ENCODE data around the gene EIF1.
A peak's percentile ranks its signal among the peaks of the same experiment; 100 is the strongest.

The EIF1 gene

DNA sequence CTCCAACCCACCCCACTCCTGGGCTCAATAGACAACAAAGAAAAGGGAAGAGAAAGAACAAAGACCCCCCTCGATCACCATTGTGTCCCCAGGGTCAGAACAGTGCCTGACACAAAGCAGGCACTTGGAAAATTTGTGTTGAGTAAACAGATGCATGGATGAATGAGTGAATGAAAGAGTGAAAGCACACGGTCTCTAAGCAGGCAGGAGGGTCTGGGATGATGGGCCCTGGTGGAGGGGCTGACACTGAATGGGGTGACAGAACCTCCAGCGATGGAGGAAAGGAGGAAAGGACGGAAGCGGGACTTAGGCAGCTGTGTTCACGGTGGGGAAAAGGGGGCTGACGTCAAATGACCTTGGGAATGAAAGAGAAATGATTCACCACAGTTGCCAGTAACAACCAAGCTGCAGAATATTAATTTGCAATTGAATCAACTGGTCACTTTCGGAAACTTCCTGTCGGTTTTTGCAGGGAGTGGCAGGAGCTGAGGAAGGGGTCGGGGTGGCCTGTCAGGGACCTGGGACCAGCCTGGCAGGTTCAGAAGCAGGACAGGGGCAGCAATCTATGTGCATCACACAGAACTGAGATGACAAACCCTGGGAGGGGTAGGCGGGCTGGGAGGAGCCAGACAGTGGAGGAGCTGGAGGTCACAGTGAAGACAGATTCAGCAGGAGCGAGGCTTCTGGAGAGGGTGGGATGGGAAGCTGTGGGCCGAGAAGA is 16.7 kb downstream of the EIF1 start:
- no peak for DNase-seq

DNA sequence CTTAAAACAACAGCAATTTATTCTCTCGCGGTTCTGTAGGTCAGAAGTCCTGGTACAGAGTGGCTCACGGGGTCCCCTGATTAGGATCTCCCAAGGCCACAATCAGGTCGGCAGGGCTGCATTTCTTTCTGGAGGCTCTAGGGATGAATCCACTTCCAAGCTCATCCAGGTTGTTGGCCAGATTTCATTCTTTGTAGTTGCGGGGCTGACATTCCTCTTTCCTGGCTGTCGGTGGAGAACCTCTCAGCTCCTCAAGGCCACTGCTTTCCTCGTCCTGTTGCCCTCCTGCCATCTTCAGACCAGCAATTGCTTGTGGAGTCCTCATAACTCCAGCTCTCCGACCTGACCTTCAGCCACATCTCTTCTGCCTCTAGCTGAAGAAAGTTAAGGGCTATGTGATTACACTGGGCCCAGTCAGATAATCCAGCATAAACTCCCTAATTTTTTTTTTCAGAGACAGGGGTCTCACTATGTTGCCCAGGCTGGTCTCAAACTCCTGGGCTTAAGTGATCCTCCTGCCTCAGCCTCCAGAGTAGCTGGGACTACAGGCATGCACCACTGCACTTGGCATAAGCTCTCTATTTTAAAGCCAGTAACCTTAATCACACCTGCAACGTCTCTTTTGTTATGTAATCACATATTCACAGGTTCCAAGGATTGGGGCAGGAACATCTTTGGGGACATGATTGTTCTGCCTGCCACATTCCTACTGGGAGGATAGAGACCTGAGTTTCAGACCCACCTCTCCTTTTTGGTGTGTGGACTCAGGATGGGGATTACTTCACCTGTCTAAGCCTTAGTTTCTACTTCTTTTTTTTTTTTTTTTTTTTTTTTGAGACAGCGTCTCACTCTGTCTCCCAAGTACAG is 19.4 kb downstream of the EIF1 start:
- no peak for DNase-seq

DNA sequence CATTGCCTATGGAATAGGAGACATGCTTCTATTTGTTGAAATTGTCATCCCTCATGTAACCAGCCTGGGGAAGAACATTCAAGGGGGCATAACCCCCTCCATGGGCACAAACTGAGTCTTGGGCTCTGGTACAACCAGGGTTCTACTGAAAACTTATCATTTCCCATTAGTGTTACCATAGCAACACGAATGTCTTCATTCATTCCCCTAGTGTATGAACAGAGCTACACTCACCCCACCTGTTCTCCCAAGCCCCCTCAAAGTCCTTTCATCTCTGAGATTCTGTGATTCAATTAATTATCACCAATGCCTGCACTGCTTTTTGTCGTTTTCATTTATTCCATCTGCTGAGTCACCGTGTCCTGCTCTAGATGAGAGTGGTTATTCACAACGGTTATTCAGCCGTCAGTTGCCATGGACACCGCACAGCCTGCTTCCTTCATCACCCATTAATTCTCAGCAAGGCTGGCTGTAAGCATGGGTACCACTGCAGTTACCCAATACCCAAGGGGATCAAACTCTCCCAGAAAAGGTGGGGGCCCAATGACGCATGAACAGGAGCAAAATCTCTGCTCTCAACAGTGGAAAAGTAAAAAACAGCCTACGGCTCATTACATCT is 21.9 kb downstream of the EIF1 start:
- peak; percentile 22 for DNase-seq

DNA sequence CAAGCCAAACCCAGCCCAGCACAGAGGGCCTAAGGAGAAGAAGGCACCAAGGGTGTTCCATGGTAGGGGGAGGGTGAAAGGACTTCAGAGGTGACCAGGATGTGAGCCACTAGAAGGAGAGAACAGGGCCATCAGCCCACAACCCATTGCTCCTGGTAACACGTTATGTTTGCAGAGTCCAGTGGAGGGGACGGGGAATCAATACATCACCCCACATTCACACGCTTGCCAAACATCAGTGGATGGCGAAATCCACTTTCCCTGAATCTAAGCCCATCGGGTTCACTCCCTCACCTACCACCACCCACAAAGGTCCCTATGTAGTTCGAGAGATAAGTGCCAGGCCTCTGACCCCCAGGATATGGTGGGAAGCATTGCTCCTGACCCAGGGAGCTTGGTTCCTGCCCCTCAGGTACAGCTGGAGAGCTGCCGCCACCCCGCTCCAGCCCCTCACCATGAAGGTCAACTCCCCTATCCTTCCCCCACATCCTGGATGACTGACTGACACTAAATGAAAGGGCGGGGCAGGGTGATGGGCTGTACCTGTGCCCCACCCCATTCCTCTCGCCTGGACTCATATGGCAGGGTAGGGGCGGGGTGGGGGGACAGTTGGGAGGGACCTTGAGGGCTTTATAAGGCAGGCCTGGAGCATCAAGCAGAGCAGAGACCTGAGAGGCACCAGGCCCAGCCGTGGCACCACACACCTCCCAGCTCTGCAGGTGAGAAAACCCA is 23.1 kb downstream of the EIF1 start, which contains the start of gene GAST:
TSS of gene GAST (plus strand) at position 663 of the 732 bp plus-strand sequence. CDS start 3,106 bp downstream, outside the sequence.
- no peak for DNase-seq

DNA sequence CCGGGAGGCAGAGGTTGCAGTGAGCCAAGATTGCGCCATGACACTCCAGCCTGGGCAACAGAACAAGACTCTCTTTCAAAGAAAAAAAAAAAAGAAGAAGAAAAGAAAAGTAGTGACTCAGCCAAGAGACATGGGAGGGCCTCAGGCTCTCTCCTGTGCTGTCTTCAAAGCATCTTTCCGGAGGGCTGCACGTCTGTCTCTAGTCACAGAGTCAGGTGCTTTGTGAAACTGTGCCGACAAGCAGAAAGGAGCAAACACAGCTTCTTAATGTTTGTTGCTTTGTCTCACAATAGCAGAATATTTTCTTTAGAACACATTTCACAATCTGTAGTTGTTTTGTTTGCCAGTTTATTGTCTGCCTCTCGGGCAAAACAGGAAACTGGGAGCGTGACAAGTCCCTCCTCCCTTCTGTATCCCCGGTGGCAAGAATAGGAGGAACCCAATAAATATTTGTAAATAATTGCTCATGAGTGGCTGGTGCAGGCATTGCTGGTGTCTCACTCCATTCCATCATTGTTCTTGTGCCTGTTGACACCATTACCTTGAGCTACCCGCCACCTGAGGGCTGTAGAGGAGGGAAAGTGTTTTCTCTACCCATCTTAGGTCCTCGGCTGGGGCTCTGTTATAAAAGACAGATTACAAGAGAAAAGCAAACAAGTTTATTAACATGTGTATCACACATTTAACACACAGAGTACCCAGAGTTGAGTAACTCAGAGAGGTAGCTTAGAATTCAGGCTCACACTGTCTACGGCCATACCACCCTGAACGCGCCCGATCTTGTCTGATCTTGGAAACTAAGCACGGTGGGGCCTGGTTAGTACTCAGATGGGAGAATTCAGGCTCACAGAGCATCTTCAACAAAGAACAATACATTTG is 29.0 kb downstream of the EIF1 start:
- no peak for DNase-seq

DNA sequence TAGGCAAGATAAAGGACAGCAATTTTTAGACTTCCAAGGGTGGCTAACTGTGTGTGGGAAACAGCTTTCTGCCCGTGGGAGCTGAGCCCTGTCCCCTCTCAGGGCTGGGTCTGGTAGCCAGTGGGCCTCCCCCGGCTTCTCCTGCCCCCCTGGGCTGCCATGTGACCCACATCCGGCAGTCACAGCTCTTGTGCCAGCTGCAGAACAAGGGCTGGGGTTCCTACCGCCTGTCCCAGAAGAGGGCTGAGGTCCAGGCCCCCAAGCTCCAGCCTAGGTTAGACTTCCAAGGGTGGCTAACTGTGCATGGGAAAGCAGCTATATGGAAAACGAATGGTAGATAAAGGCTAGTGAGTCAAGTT is 29.6 kb downstream of the EIF1 start:
- DNase-seq: no peak

DNA sequence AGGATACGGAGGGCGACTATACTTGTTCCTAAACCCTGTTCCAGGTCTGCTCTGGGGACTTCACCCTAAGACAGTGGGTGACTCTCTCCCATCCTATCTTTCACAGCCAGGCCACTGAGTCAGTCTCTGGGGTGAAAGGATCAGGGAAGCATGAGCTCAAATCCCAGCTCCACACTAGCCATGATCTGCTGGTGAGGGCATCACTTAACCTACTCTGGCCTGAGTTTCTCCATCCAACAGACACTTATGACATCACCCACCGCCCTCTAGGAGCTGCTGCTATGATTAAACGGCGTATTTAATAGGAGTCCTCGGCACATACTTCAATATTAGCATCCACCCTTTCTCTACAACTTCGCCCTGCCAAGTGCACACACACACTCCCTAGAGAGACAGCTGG is 33.5 kb downstream of the EIF1 start:
- DNase-seq: no peak

DNA sequence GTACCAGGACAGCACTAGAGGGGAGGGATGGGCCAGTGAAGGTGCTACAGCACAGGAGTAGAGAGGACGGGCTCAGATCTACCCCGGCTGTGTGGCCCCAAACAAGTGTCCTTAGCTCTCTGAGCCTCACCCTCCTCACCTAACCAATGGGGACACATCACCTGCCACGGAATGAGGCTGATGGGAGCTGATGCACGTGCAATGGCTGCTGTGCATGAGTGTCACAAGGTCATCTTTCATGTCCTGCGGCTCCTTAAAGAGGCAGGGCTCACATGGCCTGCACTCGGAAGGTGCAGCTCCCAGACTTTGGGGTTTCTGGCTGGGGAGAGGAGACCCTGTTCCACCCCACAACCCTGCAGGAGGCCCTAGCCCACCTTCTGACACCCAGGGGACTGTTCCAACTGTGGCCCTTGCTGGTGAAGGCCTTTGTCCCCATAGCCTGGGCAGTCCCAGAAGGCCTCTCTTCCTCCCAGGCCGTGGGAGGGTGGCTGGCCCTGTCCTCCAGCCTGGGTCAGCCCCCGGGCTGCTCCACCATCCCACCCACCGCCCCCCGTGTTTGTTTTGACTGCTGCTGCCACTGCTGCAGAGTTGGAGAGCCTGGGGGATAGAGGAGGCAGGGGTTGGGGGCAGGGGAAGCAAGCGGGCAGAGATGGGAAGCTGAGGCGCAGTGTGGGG is 35.3 kb downstream of the EIF1 start:
- no peak for DNase-seq

DNA sequence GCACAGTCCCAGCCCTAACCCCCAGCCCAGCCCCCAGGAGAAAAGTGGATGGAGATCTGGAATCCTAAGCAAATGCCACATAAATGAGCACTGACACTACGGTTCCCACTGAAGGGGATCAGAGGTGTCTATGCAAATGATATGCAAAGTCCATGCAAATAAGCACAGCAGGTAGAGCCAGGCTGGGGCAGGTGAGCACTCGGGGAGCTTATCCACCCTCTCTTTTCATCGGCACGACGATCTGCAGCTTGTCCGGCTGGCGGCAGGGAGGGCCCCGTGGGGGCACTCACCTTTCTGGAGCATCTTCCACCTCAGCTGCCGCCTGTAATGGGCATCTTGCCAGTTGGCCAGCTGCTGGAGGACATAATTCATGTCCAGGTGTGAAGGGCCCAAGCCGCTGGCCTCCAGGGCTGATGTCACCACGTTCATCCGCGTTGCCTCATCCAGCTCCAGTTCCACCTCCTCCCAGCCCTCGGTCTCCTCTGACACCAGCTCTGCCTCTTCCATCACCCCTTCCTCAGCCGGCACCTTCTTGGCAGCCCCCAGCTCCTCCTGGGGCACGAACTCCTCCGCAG is 35.9 kb downstream of the EIF1 start:
- no peak for DNase-seq

DNA sequence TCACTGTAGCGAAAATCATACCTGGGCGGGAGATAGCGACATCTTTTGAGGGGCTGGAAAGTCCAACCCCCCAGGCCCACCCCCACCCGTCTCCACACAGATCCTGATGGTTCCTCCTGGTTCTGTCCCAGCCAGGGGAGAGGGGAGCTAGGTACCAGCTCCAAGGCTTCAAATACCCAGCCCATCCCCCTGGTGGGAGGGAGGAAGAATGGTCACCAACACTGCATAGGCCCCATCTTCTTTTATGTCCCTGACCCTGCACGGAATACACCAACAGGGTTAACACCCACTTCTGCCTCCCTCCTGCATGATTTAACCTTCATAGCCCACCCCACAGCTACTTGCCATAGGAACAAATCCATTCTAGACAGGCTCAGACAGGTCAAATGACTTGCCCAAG is 36.4 kb downstream of the EIF1 start:
- DNase-seq: no peak

DNA sequence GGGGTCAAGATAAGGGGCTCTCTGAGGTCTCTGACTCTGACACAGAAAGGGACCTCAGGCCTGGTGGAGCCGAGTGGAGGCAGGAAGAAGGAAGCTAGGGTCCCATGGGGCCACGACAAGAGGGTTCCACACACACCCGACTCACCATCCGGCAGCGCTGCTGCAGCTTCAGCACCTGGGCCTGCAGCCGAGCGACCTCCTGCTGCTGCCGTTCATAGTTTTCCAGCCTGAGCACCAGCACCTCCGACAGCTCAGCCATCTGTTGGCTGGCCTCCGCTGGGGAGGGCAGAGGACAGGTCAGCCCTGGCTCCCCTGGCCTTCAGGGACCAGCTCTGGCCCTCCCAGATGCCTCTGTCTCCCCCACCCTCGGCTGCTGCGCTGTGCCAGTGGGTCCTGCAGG is 39.4 kb downstream of the EIF1 start:
- DNase-seq: no peak

DNA sequence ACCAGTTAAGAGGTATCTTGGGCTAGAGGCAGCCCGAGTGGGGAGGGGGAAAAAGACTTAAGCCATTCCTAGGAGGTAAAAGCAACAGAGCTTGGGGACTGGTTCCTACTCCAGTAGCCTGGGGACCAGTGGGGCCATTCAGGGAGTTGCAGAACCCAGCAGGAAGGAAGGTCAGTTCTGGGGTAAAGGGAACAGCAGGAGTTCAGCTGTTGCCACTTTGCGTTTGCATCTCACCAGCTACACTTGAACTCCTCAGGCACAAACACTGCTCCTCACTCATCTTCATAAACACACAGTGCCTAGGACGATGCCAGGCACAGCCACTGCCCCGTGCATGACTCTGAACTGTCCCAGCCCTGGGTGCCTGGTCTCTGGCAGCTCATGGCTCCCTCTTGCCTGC is 41.8 kb downstream of the EIF1 start:
- no peak for DNase-seq

DNA sequence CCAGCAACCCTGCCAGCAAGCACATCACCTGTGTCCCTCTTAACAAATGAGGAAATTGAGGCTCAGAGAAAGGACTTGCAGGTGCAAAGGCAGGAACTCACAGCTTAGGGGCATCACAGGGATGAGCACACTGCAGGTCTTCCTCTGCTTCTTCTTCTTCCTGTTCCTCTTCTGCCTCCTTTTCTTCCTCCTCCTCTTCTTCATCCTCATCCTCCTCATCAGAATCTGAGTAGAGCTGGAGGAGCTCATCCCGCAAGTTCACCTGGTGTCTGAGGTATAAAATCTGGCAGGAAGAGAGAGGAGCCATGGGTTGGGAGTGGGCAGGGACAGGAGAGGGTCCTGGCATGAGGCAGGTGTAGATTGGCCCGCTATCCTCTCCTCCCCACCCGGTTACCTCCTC is 43.2 kb downstream of the EIF1 start:
- no peak for DNase-seq

DNA sequence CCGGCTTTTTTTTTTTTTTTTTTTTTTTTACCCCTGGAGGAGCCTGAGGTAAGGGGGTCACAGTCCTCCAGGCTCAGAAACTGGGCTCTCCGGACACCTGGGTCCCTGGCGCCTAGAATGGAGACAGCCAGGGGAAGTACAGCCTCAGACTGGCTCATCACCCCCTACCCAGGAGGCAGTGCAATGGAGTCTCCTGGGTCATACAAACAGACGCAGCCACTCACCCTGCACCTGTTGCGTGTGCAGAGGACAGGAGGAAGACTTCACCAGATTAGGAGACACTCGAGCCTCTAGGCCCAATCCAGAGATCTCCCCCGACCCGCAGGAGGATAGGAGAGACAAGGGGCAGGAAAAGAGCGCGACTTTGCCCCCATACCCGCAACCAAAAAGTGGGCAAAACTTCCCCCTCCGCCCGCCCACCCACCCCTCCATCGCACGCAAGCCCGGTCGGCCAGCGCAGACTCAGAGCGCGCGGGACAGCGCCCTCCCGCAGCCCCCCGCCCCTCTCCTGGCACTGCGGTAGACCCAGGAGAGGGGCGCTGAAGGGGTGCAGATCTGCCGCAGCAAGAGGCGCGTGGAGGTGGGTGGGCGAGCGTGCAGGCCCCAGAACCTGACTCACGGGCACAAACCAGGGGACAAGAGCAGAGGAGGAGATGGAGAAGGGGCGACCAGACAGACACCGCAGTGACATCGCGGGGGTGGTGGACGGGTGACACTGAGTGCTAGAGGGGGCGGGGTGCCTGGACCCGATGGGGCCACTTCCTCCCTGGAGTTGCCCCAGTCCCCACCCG is 44.9 kb downstream of the EIF1 start:
- DNase-seq: no peak

DNA sequence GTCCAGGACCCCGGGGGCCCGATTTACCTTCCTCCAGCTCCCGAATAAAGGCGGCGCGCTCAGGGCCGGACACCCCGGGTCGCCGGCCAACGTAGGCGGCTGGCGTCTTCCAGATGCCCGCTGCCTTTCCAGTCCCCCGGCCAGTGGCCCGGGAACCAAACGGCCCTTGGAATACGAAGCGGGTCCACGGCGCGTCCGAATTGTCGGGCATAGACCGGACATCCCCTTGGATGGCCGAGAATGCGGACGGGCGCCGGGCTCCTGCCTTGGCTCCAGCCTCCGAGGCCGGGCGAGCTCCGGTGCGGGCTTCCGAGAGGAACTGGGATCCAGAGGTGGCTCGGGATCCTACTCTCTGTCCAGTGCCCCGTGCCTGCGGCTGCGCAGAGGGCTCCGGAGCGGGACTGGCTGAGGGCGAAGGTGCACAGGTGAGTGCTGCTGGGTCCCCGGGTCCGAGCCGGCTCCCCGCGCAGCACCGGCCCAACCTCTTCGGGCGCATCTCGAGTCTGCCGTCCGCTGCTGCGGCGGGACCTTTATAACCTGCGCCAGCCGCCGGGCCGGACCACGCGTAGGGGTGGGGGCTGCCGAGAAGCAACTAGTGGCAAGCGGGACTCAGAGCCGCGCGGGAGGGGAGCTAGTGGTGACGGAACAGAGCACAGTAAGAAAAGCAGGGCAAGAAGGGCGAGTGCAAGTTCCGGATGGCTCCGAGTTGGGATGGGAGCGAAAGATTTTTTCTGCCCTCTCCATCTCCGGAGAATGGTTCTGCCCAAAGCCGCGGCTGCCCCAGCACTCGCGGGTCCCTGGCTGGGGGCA is 45.7 kb downstream of the EIF1 start, which contains the start of gene HAP1:
TSS of gene HAP1 (minus strand) at position 505 of the 810 bp plus-strand sequence. CDS start at position 496, 9 bp downstream.
- DNase-seq: no peak

DNA sequence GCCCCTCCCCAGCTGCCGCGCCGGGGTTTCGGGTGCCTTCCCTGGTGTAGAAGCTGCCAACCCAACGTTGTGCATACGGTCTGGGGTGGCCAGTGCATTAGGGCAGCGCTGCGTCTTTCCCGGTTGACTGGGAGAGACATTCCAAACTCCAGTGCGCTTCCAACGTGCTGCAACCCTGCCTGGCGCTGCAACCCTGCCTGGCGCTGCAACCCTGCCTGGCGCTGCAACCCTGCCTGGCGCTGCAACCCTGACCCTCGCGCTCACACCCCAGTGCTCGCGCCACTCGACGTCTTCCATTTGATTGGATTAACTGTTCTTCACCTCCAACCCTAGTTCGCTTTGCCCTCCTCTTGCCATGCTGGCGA is 46.2 kb downstream of the EIF1 start:
- DNase-seq: no peak

DNA sequence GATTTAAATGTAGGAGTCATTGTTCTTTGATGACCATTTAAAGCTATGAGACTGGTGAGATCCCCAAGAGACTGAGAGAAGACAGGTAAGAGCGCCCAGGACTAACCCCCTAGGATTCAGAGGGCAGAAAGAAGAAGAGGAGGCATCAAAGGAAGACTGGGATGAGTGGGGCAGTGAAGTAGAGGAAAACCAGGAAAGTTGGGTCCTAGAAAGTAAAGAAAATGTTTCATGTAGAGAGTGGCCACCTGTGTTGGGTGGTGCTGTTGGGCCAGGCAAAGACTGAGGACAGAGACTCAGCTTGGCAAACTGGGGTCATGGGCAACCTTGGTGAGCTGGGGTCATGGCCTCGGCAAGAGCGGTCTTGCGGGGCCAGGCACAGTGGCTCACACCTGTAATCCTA is 47.1 kb downstream of the EIF1 start:
- DNase-seq: no peak

DNA sequence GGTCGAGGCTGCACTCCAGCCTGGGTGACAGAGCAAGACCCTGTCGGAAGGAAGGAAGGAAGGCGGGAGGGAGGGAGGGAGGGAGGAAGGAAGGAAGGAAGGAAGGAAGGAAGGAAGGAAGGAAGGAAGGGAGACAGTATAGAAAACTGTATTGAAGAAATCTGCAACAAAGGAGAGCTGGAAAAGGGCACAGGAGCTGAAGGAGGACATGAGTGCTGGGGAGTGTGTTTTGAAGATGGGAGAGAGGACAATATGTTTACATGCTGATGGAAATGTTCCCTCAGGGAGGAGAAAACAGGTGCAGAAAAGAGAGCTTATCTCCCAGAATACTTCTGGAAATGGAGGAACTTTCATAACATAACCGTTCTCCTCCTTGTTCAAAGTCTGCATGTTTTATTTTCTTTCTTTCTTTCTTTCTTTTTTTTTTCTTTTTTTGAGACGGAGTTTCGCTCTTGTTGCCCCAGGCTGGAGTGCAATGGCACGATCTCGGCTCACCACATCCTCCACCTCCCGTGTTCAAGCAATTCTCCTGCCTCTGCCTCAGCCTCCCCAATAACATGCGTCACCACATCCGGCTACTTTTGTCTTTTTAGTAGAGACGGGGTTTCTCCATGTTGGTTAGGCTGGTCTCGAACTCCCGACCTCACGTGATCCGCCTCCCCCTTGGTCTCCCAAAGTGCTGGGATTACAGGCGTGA is 48.4 kb downstream of the EIF1 start:
- DNase-seq: no peak

DNA sequence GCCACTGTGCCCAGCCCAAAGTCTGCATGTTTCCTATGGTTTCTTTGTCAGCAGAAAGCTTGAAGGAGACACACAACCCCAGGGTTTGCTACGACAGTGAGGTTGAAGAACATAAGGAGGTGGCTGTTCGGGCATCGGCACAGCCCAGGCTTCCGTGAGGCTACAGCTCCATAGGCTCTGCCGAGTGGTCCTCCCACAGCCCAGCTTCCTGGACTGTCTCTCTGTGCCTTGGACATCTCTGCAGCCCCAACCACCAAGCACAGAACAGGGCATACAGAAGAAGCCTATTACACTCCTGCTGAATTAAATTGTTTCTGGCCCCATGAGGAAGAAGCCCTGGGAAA is 49.0 kb downstream of the EIF1 start:
- DNase-seq: no peak
